NOMO-1 treated with dmso at 0.1 percent for 144 hours (cell line): ENCODE measurements around the gene PIAS1.

Experiments
- DNase-seq: peaks from one replicate; lab custom pipeline; 2025; ENCODE audit not compliant: unreplicated experiment; lab: John Stamatoyannopoulos, UW

Gene PIAS1

GRCh38 chr15:68062214-68062613 is 8.1 kb downstream of the PIAS1 start:
- DNase-seq = no peak

GRCh38 chr15:68062946-68063465 is 8.9 kb downstream of the PIAS1 start:
- DNase-seq = no peak

GRCh38 chr15:68063606-68064005 is 9.5 kb downstream of the PIAS1 start:
- DNase-seq = no peak

- DNase-seq = no peak
Observed at GRCh38 chr15:68073576-68074288, 19.6 kb downstream of the PIAS1 start.

GRCh38 chr15:68075764-68076385 is 21.8 kb downstream of the PIAS1 start:
- DNase-seq = no peak

GRCh38 chr15:68078365-68078764 is 24.2 kb downstream of the PIAS1 start:
- no peak for DNase-seq

GRCh38 chr15:68080334-68080733 is 26.2 kb downstream of the PIAS1 start:
- no peak for DNase-seq

- DNase-seq = no peak
Observed at GRCh38 chr15:68080783-68081182, 26.7 kb downstream of the PIAS1 start.

- no peak for DNase-seq
Observed at GRCh38 chr15:68081869-68082505, 27.9 kb downstream of the PIAS1 start.

GRCh38 chr15:68082735-68083134 is 28.6 kb downstream of the PIAS1 start:
- DNase-seq = no peak

GRCh38 chr15:68083463-68083862 is 29.3 kb downstream of the PIAS1 start:
- no peak for DNase-seq

- no peak for DNase-seq
Observed at GRCh38 chr15:68085052-68085451, 30.9 kb downstream of the PIAS1 start.

GRCh38 chr15:68091743-68092142 is 37.6 kb downstream of the PIAS1 start:
- no peak for DNase-seq

- no peak for DNase-seq
Observed at GRCh38 chr15:68096099-68096498, 42.0 kb downstream of the PIAS1 start.

GRCh38 chr15:68097029-68097428 is 42.9 kb downstream of the PIAS1 start:
- no peak for DNase-seq

GRCh38 chr15:68098465-68098864 is 44.4 kb downstream of the PIAS1 start:
- DNase-seq = no peak

GRCh38 chr15:68100194-68100593 is 46.1 kb downstream of the PIAS1 start:
- DNase-seq = no peak

- DNase-seq = no peak
Observed at GRCh38 chr15:68103603-68104002, 49.5 kb downstream of the PIAS1 start.

GRCh38 chr15:68106656-68107055 is 52.5 kb downstream of the PIAS1 start:
- DNase-seq = no peak

- no peak for DNase-seq
Observed at GRCh38 chr15:68107142-68107541, 53.0 kb downstream of the PIAS1 start.

GRCh38 chr15:68112706-68113105 is 58.6 kb downstream of the PIAS1 start:
- DNase-seq = no peak

- no peak for DNase-seq
Observed at GRCh38 chr15:68113273-68113672, 59.2 kb downstream of the PIAS1 start.
